PC-3 (cell line): ENCODE results near the gene ESR2.

Source experiments
- CTCF ChIP-seq: fragments of 300-600 bp; sonication (generic); conservative IDR thresholded peaks from 2 replicates; pipeline ENCODE4 v1.5.1; 2017; ENCODE audit warnings: antibody characterized with exemption, low read depth, mild to moderate bottlenecking, low read length
- EZH2 ChIP-seq: fragments of 300-600 bp; sonication (generic); IDR thresholded peaks from one replicate; pipeline ENCODE4 v1.6.1; 2017; ENCODE audit warnings: antibody characterized with exemption, mild to moderate bottlenecking, low read length; ENCODE audit not compliant: unreplicated experiment
- EZH2phosphoT487 ChIP-seq: fragments of 300-600 bp; sonication (generic); IDR thresholded peaks from 2 replicates; pipeline ENCODE4 v1.6.1; 2018; ENCODE audit warnings: mild to moderate bottlenecking, antibody characterized with exemption, low read length, borderline replicate concordance

- TF ChIP-seq CTCF: no peak
- TF ChIP-seq EZH2: no peak
- no peak for TF ChIP-seq EZH2phosphoT487
Observed at GRCh38 chr14:64202716-64203115, 91.5 kb downstream of the ESR2 start.
